ENCODE measurements around the gene MSLN.
"Not testable (repeated sequence)": the region's sequence is repeated elsewhere in the genome, so short reads cannot be mapped to it uniquely, and the experiment has no call there.

The MSLN gene

GRCh38 chr16:760545-761343 lies at the start of gene MSLN:
Gene MSLN (plus strand): TSS chr16:760734. CDS start chr16:762681, 1,947 bp downstream.
- H3K4me1 ChIP-seq (ENCODE audit: insufficient read depth, insufficient read length): peaks cover 23% of the 10 kb centered on the region
- H3K9me3 ChIP-seq (ENCODE audit: insufficient read depth, low read length): no peaks in the 10 kb centered on the region
- no peaks in the 10 kb centered on the region for H3K36me3 ChIP-seq (ENCODE audit: insufficient read depth, insufficient read length, low read length)
- H3K27me3 ChIP-seq (ENCODE audit: insufficient read depth, insufficient read length): no peaks in the 10 kb centered on the region
- peak within 1 kb of the TSS; percentile 45 for H3K9ac ChIP-seq (ENCODE audit: insufficient read length, low read depth)
- no peak within 1 kb of the TSS for H3K4me3 ChIP-seq (ENCODE audit: insufficient read length, low read depth)
- DNase-seq (ENCODE audit: low read depth, low spot score): no peak
- TF ChIP-seq SUZ12 (IDR thresholded peaks at IDR 0.05; ENCODE audit: extremely low read depth, insufficient read depth, insufficient read length) (no peak), YY1 (IDR thresholded peaks at IDR 0.05; ENCODE audit: insufficient read depth, insufficient read length) (no peak), ZNF274 (IDR thresholded peaks at IDR 0.05; ENCODE audit: low read depth, low read length) (no peak)

DNA sequence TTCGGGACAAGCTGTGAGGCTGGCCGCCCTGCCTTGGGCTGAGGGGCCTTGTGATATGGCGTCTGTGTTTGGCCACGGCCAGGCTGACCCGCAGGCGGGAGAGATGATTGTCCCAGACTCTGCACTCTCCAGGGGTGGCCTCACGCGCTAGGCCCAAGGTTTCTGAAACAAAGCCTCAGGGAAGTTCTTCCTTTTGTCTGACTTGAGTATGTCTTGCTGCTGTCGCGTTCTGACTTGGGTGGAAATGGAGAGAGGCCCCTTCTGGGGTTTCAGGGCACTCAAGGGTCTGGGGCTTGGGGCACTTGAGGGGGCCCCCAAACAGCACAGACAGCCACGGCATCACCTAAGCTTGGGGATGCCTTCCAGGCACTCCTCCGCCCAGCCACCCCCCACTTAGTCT lies 49.5 kb upstream of the MSLN start:
- TF ChIP-seq SUZ12 (IDR thresholded peaks at IDR 0.05; ENCODE audit: extremely low read depth, insufficient read depth, insufficient read length) (no peak), ZNF274 (IDR thresholded peaks at IDR 0.05; ENCODE audit: low read depth, low read length) (no peak), YY1 (IDR thresholded peaks at IDR 0.05; ENCODE audit: insufficient read depth, insufficient read length) (no peak)
- Histone ChIP-seq H3K9me3 (ENCODE audit: insufficient read depth, low read length) (no peaks in the 10 kb centered on the region), H3K27me3 (ENCODE audit: insufficient read depth, insufficient read length) (peaks cover 55% of the 10 kb centered on the region), H3K9ac (ENCODE audit: insufficient read length, low read depth) (peak overlapping the region; percentile 50), H3K36me3 (ENCODE audit: insufficient read depth, insufficient read length, low read length) (no peaks in the 10 kb centered on the region), H3K4me1 (ENCODE audit: insufficient read depth, insufficient read length) (peaks cover 38% of the 10 kb centered on the region), H3K4me3 (ENCODE audit: insufficient read length, low read depth) (no peak overlapping the region)
- DNase-seq (ENCODE audit: low read depth, low spot score): no peak

- TF ChIP-seq YY1 (IDR thresholded peaks at IDR 0.05; ENCODE audit: insufficient read depth, insufficient read length): no peak
- TF ChIP-seq ZNF274 (IDR thresholded peaks at IDR 0.05; ENCODE audit: low read depth, low read length): no peak
- no peak for TF ChIP-seq SUZ12 (IDR thresholded peaks at IDR 0.05; ENCODE audit: extremely low read depth, insufficient read depth, insufficient read length)
- H3K27me3 ChIP-seq (ENCODE audit: insufficient read depth, insufficient read length): peaks cover 49% of the 10 kb centered on the region
- peaks cover 39% of the 10 kb centered on the region for H3K4me1 ChIP-seq (ENCODE audit: insufficient read depth, insufficient read length)
- H3K4me3 ChIP-seq (ENCODE audit: insufficient read length, low read depth): no peak overlapping the region
- no peaks in the 10 kb centered on the region for H3K36me3 ChIP-seq (ENCODE audit: insufficient read depth, insufficient read length, low read length)
- peak; percentile 70 for DNase-seq (ENCODE audit: low read depth, low spot score)
- H3K9ac ChIP-seq (ENCODE audit: insufficient read length, low read depth): peak overlapping the region; percentile 23
- H3K9me3 ChIP-seq (ENCODE audit: insufficient read depth, low read length): no peaks in the 10 kb centered on the region
These were observed 48.8 kb upstream of the MSLN start for GRCh38 chr16:711548-712320.

- peaks cover 38% of the 10 kb centered on the region for H3K27me3 ChIP-seq (ENCODE audit: insufficient read depth, insufficient read length)
- not testable (repeated sequence) for H3K9ac ChIP-seq (ENCODE audit: insufficient read length, low read depth); H3K36me3 ChIP-seq (ENCODE audit: insufficient read depth, insufficient read length, low read length); H3K9me3 ChIP-seq (ENCODE audit: insufficient read depth, low read length); H3K4me3 ChIP-seq (ENCODE audit: insufficient read length, low read depth)
- peaks cover 45% of the 10 kb centered on the region for H3K4me1 ChIP-seq (ENCODE audit: insufficient read depth, insufficient read length)
- peak; percentile 94 for DNase-seq (ENCODE audit: low read depth, low spot score)
These were observed 47.7 kb upstream of the MSLN start for GRCh38 chr16:712740-713250.

DNA sequence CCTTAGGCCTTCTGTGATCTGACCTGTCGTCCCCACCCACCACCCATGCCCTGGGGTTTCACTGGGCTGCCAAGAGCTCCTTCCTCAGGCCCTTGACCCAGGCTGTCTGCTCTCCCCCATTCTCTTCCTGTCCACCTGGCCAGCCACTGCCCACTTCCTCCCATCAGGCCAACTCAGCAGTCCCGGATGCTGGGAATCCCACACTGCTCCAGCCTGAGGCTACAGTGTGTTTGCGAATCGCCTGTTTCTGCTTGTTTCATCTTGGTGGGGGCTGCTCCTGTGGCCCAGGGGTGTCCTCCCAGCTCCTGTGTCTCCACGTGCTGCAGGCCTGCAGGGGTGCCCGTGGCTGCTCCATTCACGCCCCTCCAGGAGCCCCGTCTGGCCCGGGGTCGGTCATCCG lies 46.5 kb upstream of the MSLN start:
- peaks cover 25% of the 10 kb centered on the region for H3K27me3 ChIP-seq (ENCODE audit: insufficient read depth, insufficient read length)
- H3K9ac ChIP-seq (ENCODE audit: insufficient read length, low read depth): peak overlapping the region; percentile 74
- no peak for DNase-seq (ENCODE audit: low read depth, low spot score)
- H3K4me1 ChIP-seq (ENCODE audit: insufficient read depth, insufficient read length): peaks cover 54% of the 10 kb centered on the region
- no peaks in the 10 kb centered on the region for H3K9me3 ChIP-seq (ENCODE audit: insufficient read depth, low read length)
- H3K36me3 ChIP-seq (ENCODE audit: insufficient read depth, insufficient read length, low read length): peaks cover under 1% of the 10 kb centered on the region
- peak overlapping the region; percentile 21 for H3K4me3 ChIP-seq (ENCODE audit: insufficient read length, low read depth)
- no peak for TF ChIP-seq ZNF274 (IDR thresholded peaks at IDR 0.05; ENCODE audit: low read depth, low read length)
- TF ChIP-seq YY1 (IDR thresholded peaks at IDR 0.05; ENCODE audit: insufficient read depth, insufficient read length): no peak

- TF ChIP-seq YY1 (IDR thresholded peaks at IDR 0.05; ENCODE audit: insufficient read depth, insufficient read length) (no peak), SUZ12 (IDR thresholded peaks at IDR 0.05; ENCODE audit: extremely low read depth, insufficient read depth, insufficient read length) (no peak), ZNF274 (IDR thresholded peaks at IDR 0.05; ENCODE audit: low read depth, low read length) (no peak)
- Histone ChIP-seq H3K9ac (ENCODE audit: insufficient read length, low read depth) (peak within 1 kb of the TSS; percentile 90), H3K4me1 (ENCODE audit: insufficient read depth, insufficient read length) (peaks cover 59% of the 10 kb centered on the region)
These were observed 45.7 kb upstream of the MSLN start, which contains the start of gene METRN for GRCh38 chr16:714558-715476. Gene METRN (plus strand): TSS chr16:715118. CDS start chr16:715290, 172 bp downstream.

More at GRCh38 chr16:714558-715476, 45.7 kb upstream of the MSLN start, which contains the start of gene METRN:
- peak; percentile 77 for DNase-seq (ENCODE audit: low read depth, low spot score)
- H3K9me3 ChIP-seq (ENCODE audit: insufficient read depth, low read length): no peaks in the 10 kb centered on the region
- peaks cover 2% of the 10 kb centered on the region for H3K36me3 ChIP-seq (ENCODE audit: insufficient read depth, insufficient read length, low read length)
- H3K27me3 ChIP-seq (ENCODE audit: insufficient read depth, insufficient read length): peaks cover 18% of the 10 kb centered on the region
- peak within 1 kb of the TSS; percentile 76 for H3K4me3 ChIP-seq (ENCODE audit: insufficient read length, low read depth)

Measured in NT2/D1 (cell line).